Sigmoid colon (tissue), 7 donors: ENCODE results near the gene SHKBP1. TPM values are rescaled to one million over a fixed set of nuclear protein-coding genes. Genes with fewer than 3 reads are reported as not detected.

Experiments
- DNase-seq: peaks from one replicate; pipeline ENCODE4 v3.0.0-alpha.2; 2019
- H3K27ac ChIP-seq, 4 donors: fragments of 200-600 bp; sonication (generic); one replicate each; pipeline ENCODE4 v1.5.1; 2016 to 2019; ENCODE audit warnings: mild to moderate bottlenecking in 1 of 4
- H3K27me3 ChIP-seq, 3 donors: fragments of 200-600 bp; sonication (generic); one replicate each; pipeline ENCODE4 v1.5.1; 2019; ENCODE audit warnings: mild to moderate bottlenecking in 1 of 3
- H3K36me3 ChIP-seq, 4 donors: fragments of 200-600 bp; sonication (generic); one replicate each; pipeline ENCODE4 v1.5.1; 2016 to 2019
- H3K4me1 ChIP-seq, 4 donors: fragments of 200-600 bp; sonication (generic); one replicate each; pipeline ENCODE4 v1.5.1; 2017 to 2019
- H3K4me3 ChIP-seq, 4 donors: fragments of 200-600 bp; sonication (generic); one replicate each; pipeline ENCODE4 v1.5.1; 2017 to 2019; ENCODE audit warnings: mild to moderate bottlenecking in 2 of 4, moderate library complexity in 1 of 4
- H3K9me3 ChIP-seq, 4 donors: fragments of 200-600 bp in 3 of 4; sonication (generic) in 3 of 4; one replicate each; pipeline versions ENCODE4 v1.5.1 to v1.6.1; 2013 to 2019
- CTCF ChIP-seq, 4 experiments: fragments of 450-650 bp in 3 of 4; fragments of 200-600 bp in 1 of 4; IDR thresholded peaks; one replicate each; pipeline ENCODE4 v1.5.1; 2016 to 2019; ENCODE audit warnings: antibody characterized with exemption in 4 of 4, mild to moderate bottlenecking in 3 of 4, moderate library complexity in 2 of 4
- EP300 ChIP-seq, 4 donors: sonication (generic); formaldehyde crosslinking; IDR thresholded peaks; one replicate each; pipeline ENCODE4 v1.6.1; 2017; ENCODE audit warnings: antibody characterized with exemption in 4 of 4
- POLR2A ChIP-seq, 2 donors: fragments of 450-650 bp; IDR thresholded peaks; one replicate each; pipeline ENCODE4 v1.6.1; 2016; ENCODE audit warnings: antibody characterized with exemption in 2 of 2, mild to moderate bottlenecking in 2 of 2, moderate library complexity in 2 of 2
- POLR2AphosphoS5 ChIP-seq, 4 donors: sonication (generic); formaldehyde crosslinking; IDR thresholded peaks; one replicate each; pipeline ENCODE4 v1.6.1; 2017; ENCODE audit warnings: antibody characterized with exemption in 4 of 4
- WGBS, 2 donors: extraction: QIAGEN DNeasy Blood & Tissue Kit; methylation state at CpG; one replicate each; pipeline ENCODE4 v1.1.7; 2013; 5-methylcytosine and 5-hydroxymethylcytosine counted together
- intact Hi-C: fragments of 100-400 bp; cut with DNase I; formaldehyde crosslinking; loops from one replicate; pipeline ENCODE4 v1.15.1; 2023
- polyA plus RNA-seq, 3 donors: library from polyadenylated mRNA; stranded (reverse); fragments of 200-250 nt; gene quantifications; one replicate each; pipeline ENCODE4 v1.2.3, GENCODE V29; 2013
- total RNA-seq, 4 donors: library from RNA; depleted of rRNA; stranded (reverse); fragments of >200 nt; gene quantifications; one replicate each; pipeline ENCODE4 v1.1.0, GENCODE V29; 2016
- donor health status: healthy with polysubstance abuse.
- donor health status: Bipolar disorder and iron deficiency.
- donor health status: healthy.

Gene SHKBP1
- total and polyA plus RNA-seq, 7 donors = 15.9 to 81.0 (median 36.3) TPM

DNA sequence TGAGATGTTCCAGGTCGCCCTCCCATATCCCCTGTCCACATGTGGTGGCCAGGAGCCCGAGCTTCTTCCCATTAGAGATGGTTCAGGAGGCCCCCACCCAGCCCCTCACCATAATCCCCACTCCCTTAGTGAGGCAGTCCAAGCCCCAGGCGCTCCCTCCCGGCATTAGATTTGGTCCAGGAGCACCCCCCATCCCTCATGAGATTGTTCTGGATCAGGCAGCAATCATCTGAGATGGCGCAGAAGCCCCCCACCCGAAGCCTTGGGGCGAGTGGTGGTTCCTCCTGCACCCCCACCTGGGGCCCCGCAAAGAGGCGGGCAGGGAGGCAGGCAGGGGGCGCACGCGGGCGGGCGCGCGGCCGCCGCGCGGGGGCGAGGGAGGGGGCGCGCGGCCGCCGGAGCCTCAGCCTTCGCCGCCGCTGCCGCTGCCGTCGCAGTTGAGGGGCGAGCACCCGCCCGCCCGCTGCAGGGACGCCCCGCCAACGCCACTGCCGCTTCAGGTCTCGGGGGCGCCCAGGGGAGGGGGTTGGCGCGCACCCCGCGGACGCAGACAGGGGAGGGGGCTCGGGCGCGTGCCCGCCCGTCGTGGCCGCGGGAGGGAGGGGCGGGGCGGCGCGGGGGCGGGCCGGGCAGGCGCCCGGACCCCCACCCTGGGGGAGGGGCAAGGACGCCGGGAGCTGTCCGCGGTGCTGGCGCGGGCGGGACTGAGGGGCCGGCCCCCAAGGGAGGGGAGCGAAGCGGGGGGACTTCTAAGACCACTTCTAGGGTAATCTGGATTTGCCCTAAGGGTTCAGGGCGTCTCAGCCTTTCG, 46.4 kb upstream of the SHKBP1 start:
- intact Hi-C loops = no loop called here
- H3K36me3 ChIP-seq = peaks cover 0 to 7% (median 0%) of the 10 kb centered on the region in 4 donors
- H3K4me1 ChIP-seq = peaks cover 0 to 18% (median 15%) of the 10 kb centered on the region in 4 donors
- 3% methylated on average over 75 of the region's 75 CpGs for WGBS, 2 donors
- H3K27me3 ChIP-seq = peaks cover 0 to 6% (median 6%) of the 10 kb centered on the region in 3 donors
- no peak overlapping the region for H3K27ac ChIP-seq
- H3K4me3 ChIP-seq = peak overlapping the region in 3 of 4 donors; percentile 19 to 24 (median 20)
- peaks cover 0 to 4% (median 0%) of the 10 kb centered on the region in 4 donors for H3K9me3 ChIP-seq
- DNase-seq = no peak
- TF ChIP-seq CTCF (IDR thresholded peaks at IDR 0.05) = no peak
- TF ChIP-seq EP300 (IDR thresholded peaks at IDR 0.05) = no peak
- TF ChIP-seq POLR2AphosphoS5 (IDR thresholded peaks at IDR 0.05) = no peak
- no peak for TF ChIP-seq POLR2A (IDR thresholded peaks at IDR 0.05)

DNA sequence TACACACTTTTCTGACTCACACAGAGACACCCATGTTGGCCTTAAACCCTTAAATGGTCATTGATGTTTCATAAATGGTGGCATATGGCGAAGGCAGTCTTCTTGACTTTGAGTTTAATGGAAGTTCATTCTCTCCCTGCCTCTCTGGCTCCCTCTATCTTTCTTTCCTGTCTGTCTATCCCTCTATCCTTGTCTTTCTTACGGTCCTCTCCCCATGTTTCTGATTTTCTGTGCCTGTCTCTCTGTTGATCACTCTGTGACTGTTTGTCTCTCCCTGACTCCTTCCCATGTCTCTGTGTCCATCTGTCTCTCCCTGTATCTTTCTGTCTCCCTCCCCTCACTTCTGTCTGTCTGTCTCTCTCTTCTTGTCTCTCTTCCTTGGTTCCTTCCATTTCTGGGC, 43.2 kb upstream of the SHKBP1 start:
- peaks cover 0 to 18% (median 15%) of the 10 kb centered on the region in 4 donors for H3K4me1 ChIP-seq
- 78 to 79% methylated on average over 2 of the region's 2 CpGs for WGBS, 2 donors
- no peak for DNase-seq
- peaks cover 0 to 4% (median 0%) of the 10 kb centered on the region in 4 donors for H3K9me3 ChIP-seq
- no peak for TF ChIP-seq CTCF (IDR thresholded peaks at IDR 0.05)
- no peak for TF ChIP-seq EP300 (IDR thresholded peaks at IDR 0.05)
- TF ChIP-seq POLR2AphosphoS5 (IDR thresholded peaks at IDR 0.05) = no peak
- no peak for TF ChIP-seq POLR2A (IDR thresholded peaks at IDR 0.05)
- peaks cover 0 to 7% (median 0%) of the 10 kb centered on the region in 4 donors for H3K36me3 ChIP-seq
- intact Hi-C loops = no loop called here
- peaks cover 0 to 6% (median 6%) of the 10 kb centered on the region in 3 donors for H3K27me3 ChIP-seq
- no peak overlapping the region for H3K4me3 ChIP-seq
- no peak overlapping the region for H3K27ac ChIP-seq

GRCh38 chr19:40534148-40534547, 42.5 kb upstream of the SHKBP1 start:
- WGBS, 2 donors = 79 to 81% methylated on average over 4 of the region's 4 CpGs
- TF ChIP-seq POLR2AphosphoS5 (IDR thresholded peaks at IDR 0.05) = no peak
- TF ChIP-seq POLR2A (IDR thresholded peaks at IDR 0.05) = no peak
- no peak for TF ChIP-seq CTCF (IDR thresholded peaks at IDR 0.05)
- no peak for TF ChIP-seq EP300 (IDR thresholded peaks at IDR 0.05)
- Histone ChIP-seq H3K27ac (no peak overlapping the region), H3K36me3 (peaks cover 0 to 7% (median 0%) of the 10 kb centered on the region in 4 donors), H3K27me3 (peaks cover 0 to 6% (median 6%) of the 10 kb centered on the region in 3 donors), H3K9me3 (peaks cover 0 to 4% (median 0%) of the 10 kb centered on the region in 4 donors), H3K4me3 (no peak overlapping the region), H3K4me1 (peaks cover 0 to 18% (median 13%) of the 10 kb centered on the region in 4 donors)
- DNase-seq = no peak
- intact Hi-C loops = no loop called here

DNA sequence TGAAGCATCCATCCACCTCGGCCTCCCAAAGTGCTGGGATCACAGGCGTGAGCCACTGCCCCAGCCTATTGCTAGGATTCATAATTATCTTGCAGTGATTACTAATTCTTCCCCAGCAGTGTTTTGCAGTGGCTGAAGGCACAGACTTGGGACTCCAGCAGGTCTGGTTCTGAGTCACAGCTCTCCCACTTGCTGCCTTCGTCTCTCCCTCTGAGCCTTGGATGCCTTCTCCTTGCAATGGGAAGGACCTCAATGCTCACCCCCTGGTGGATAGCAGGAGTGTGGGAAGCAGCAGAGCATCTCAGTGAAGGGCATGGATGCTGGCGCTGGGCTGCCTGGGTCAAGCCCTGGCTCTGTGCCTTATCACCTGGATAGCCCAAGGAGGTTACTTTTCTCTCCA, 37.6 kb upstream of the SHKBP1 start:
- Histone ChIP-seq H3K27me3 (no peaks in the 10 kb centered on the region), H3K4me3 (no peak overlapping the region), H3K4me1 (no peaks in the 10 kb centered on the region), H3K36me3 (peaks cover 0 to 5% (median 0%) of the 10 kb centered on the region in 4 donors), H3K27ac (no peak overlapping the region), H3K9me3 (peaks cover 0 to 2% (median 0%) of the 10 kb centered on the region in 4 donors)
- no peak for TF ChIP-seq POLR2AphosphoS5 (IDR thresholded peaks at IDR 0.05)
- TF ChIP-seq CTCF (IDR thresholded peaks at IDR 0.05) = no peak
- TF ChIP-seq POLR2A (IDR thresholded peaks at IDR 0.05) = no peak
- no peak for TF ChIP-seq EP300 (IDR thresholded peaks at IDR 0.05)
- no peak for DNase-seq
- WGBS, 2 donors = 46 to 62% methylated on average over 4 of the region's 4 CpGs
- intact Hi-C loops = no loop called here
